ENCODE data around the gene PBXIP1. TPM values are rescaled to one million over a fixed set of nuclear protein-coding genes. Genes with fewer than 3 reads are reported as not detected.

PBXIP1 gene
- total and polyA plus RNA-seq, 2 of the 13 experiments (the other 11 are each of a cell fraction or from before 2014, with no cell fraction given) = 16.3 to 31.9 TPM

GRCh38 chr1:154961207-154962155 lies 5.6 kb upstream of the PBXIP1 start, which contains the start of gene PYGO2 (continued):
- TF ChIP-seq ATF7-NPFF (CRISPR knock-in tag; IDR thresholded peaks at IDR 0.05; ENCODE audit: low read depth) (no peak), ZHX2 (IDR thresholded peaks at IDR 0.05; ENCODE audit: low read depth) (no peak), ZHX2 (CRISPR knock-in tag; IDR thresholded peaks at IDR 0.05; ENCODE audit: borderline replicate concordance) (no peak), PRDM10 (CRISPR knock-in tag; IDR thresholded peaks at IDR 0.05; ENCODE audit: low read depth) (peak; percentile 98), ZNF766 (CRISPR knock-in tag; IDR thresholded peaks at IDR 0.05; ENCODE audit: borderline replicate concordance) (peak; percentile 90; the same call in 1 of the 2 replicates), MTERF4 (CRISPR knock-in tag; IDR thresholded peaks at IDR 0.05) (0 out of 2 replicates have a peak, but pooled peaks have one; percentile 41), ZNF354B (CRISPR knock-in tag; IDR thresholded peaks at IDR 0.05) (0 out of 2 replicates have a peak, but pooled peaks have one; percentile 76), RNF219 (CRISPR knock-in tag; IDR thresholded peaks at IDR 0.05) (no peak), AFF4 (CRISPR knock-in tag; IDR thresholded peaks at IDR 0.05) (no peak; the same call in 1 of the 2 replicates)
